ENCODE results near the gene CD48.
A peak's percentile ranks its signal among the peaks of the same experiment; 100 is the strongest.
"Not testable (repeated sequence)": the region's sequence is repeated elsewhere in the genome, so short reads cannot be mapped to it uniquely, and the experiment has no call there.

Gene CD48

DNA sequence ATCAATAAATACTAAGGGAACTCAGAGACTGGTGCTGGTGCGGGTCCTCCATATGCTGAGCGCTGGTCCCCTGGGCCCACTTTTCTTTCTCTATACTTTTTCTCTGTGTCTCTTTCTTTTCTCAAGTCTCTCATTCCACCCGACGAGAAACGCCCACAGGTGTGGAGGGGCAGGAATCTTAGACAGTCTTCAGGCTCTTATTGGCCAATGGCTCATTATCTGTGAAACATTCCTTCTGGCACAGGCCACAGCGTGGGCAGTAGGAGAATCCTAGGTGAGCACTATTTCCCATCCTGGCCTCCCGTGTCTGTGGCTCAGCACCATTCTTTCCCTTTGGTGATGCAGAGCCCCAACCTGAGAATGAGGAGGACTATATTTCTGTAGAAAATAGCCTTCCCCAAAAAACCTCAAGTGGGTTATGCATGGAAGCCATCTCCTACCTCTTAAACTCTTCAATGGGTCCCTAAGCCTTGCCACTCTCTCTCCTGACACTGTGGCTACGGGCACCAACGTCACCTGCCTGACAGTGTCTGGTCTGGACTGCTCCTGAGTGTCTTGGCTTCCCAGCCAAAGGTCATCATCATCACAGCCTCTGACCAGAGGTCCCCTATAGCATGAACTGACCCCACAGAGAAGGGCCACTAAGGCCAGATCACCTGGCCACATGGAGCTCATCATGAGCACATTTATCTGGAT, 58.5 kb downstream of the CD48 start:
- no peaks in the 10 kb centered on the region for H3K36me3 ChIP-seq (ENCODE audit: control insufficient read depth in 1 of 2, insufficient read depth in 2 of 2, low read depth in 1 of 2, low read length in 2 of 2)
- no peak overlapping the region for H3K4me2 ChIP-seq (ENCODE audit: low read length, poor library complexity, severe bottlenecking)
- H2BK15ac ChIP-seq (ENCODE audit: low read depth, poor library complexity, severe bottlenecking), result peak overlapping the region; percentile 80
- H2BK12ac ChIP-seq (ENCODE audit: low read length in 2 of 2), result peak overlapping the region; percentile 33 to 94
- H2BK120ac ChIP-seq (ENCODE audit: low read depth, low read length), result peak overlapping the region; percentile 23
- H4K91ac ChIP-seq (ENCODE audit: low read length), result no peak overlapping the region
- H2BK5ac ChIP-seq (ENCODE audit: low read depth, low read length, poor library complexity, severe bottlenecking), result no peak overlapping the region
- H3K4ac ChIP-seq (ENCODE audit: low read depth in 1 of 2, low read length in 2 of 2), result peak overlapping the region in 1 of 2 experiments; percentile 57
- H3K27ac ChIP-seq (ENCODE audit: low read length, poor library complexity, severe bottlenecking), result no peak overlapping the region
- peaks cover 8 to 20% of the 10 kb centered on the region in 2 experiments for H3K27me3 ChIP-seq (ENCODE audit: control insufficient read depth in 1 of 2, insufficient read depth in 1 of 2, low read length in 2 of 2)
- H3K4me1 ChIP-seq (ENCODE audit: control insufficient read depth, insufficient read depth, low read depth, low read length), result no peaks in the 10 kb centered on the region
- no peak for DNase-seq
- peak overlapping the region; percentile 41 to 90 for H3K18ac ChIP-seq (ENCODE audit: low read depth in 1 of 2, low read length in 2 of 2)
- H3K79me1 ChIP-seq (replicated peaks; ENCODE audit: low read length, poor library complexity, severe bottlenecking), result no peaks in the 10 kb centered on the region
- H3K4me3 ChIP-seq (ENCODE audit: insufficient read depth in 1 of 2, low read depth in 1 of 2, low read length in 2 of 2), result no peak overlapping the region
- no peak overlapping the region for H2AK5ac ChIP-seq (ENCODE audit: low read length, severe bottlenecking)
- 93% methylated on average over 9 of the region's 9 CpGs for WGBS
- no peak overlapping the region for H3K9ac ChIP-seq (ENCODE audit: low read length)
- H3K23ac ChIP-seq (ENCODE audit: low read length in 2 of 2), result no peak overlapping the region
- H3K14ac ChIP-seq (ENCODE audit: low read length in 2 of 2), result no peak overlapping the region
- no peak overlapping the region for H2AFZ ChIP-seq (ENCODE audit: low read depth, low read length)
- no peaks in the 10 kb centered on the region for H3K9me3 ChIP-seq (ENCODE audit: control insufficient read depth, low read length)
- no peak overlapping the region for H4K8ac ChIP-seq (ENCODE audit: low read length)

DNA sequence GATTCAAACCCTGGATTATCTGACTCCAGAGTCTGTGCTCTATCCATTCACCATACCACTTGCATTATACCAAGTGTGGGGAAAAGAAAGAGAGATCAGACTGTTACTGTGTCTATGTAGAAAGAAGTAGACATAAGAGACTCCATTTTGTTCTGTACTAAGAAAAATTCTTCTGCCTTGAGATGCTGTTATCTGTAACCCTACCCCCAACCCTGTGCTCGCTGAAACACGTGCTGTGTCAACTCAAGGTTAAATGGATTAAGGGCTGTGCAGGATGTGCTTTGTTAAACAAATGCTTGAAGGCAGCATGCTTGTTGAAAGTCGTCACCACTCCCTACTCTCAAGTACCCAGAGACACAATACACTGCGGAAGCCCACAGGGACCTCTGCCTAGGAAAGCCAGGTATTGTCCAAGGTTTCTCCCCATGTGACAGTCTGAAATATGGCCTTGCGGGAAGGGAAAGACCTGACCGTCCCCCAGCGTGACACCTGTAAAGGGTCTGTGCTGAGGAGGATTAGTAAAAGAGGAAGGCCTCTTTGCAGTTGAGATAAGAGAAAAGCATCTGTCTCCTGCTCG, 59.5 kb downstream of the CD48 start:
- not testable (repeated sequence) for H4K91ac ChIP-seq (ENCODE audit: low read length); H2AFZ ChIP-seq (ENCODE audit: low read depth, low read length); H2AK5ac ChIP-seq (ENCODE audit: low read length, severe bottlenecking); H3K4me2 ChIP-seq (ENCODE audit: low read length, poor library complexity, severe bottlenecking); H3K4me3 ChIP-seq (ENCODE audit: insufficient read depth in 1 of 2, low read depth in 1 of 2, low read length in 2 of 2); H3K27ac ChIP-seq (ENCODE audit: low read length, poor library complexity, severe bottlenecking); H3K4ac ChIP-seq (ENCODE audit: low read depth in 1 of 2, low read length in 2 of 2); H2BK15ac ChIP-seq (ENCODE audit: low read depth, poor library complexity, severe bottlenecking); H3K18ac ChIP-seq (ENCODE audit: low read depth in 1 of 2, low read length in 2 of 2); H3K79me1 ChIP-seq (replicated peaks; ENCODE audit: low read length, poor library complexity, severe bottlenecking); H3K9ac ChIP-seq (ENCODE audit: low read length); H2BK12ac ChIP-seq (ENCODE audit: low read length in 2 of 2); H3K14ac ChIP-seq (ENCODE audit: low read length in 2 of 2); H3K36me3 ChIP-seq (ENCODE audit: control insufficient read depth in 1 of 2, insufficient read depth in 2 of 2, low read depth in 1 of 2, low read length in 2 of 2); H3K9me3 ChIP-seq (ENCODE audit: control insufficient read depth, low read length); H2BK5ac ChIP-seq (ENCODE audit: low read depth, low read length, poor library complexity, severe bottlenecking); H4K8ac ChIP-seq (ENCODE audit: low read length); H3K4me1 ChIP-seq (ENCODE audit: control insufficient read depth, insufficient read depth, low read depth, low read length); H3K23ac ChIP-seq (ENCODE audit: low read length in 2 of 2)
- Histone ChIP-seq H2BK120ac (ENCODE audit: low read depth, low read length) (peak overlapping the region; percentile 23), H3K27me3 (ENCODE audit: control insufficient read depth in 1 of 2, insufficient read depth in 1 of 2, low read length in 2 of 2) (peaks cover 9 to 20% of the 10 kb centered on the region in 2 experiments)
- peak; percentile 62 for DNase-seq
- WGBS, result 8% methylated on average over 5 of the region's 8 CpGs

DNA sequence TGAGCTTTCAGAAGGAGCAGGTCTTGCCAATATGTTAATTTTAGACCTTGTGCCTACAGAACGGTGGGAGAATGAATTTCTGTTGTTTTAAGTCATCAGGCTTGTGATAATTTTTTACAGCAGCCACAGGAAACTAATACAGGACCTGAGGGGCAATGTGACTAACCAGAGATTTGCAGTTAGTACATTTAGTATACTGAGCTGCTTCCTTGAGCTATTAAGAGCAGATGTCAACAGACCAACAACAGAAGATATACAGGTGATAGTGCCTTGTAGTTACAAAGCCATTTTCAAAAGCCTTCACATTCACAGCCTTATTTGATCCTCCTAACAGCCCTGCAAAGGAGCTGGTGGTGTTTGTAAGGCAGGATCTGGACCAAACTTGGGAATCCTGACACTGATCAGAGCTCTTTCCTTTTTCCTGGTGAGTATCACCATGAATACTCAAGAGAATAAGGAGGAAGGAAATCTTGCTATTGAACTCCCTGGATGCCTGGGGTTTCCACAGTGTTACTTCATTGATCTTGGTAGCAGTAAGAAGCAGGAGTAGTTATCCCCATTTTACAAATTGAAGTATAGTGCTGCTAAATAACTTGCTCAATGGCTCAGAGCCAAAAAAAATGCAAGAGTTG, 60.1 kb downstream of the CD48 start:
- WGBS, result 20% methylated on average over 1 of the region's 1 CpG
- Histone ChIP-seq H3K27me3 (ENCODE audit: control insufficient read depth in 1 of 2, insufficient read depth in 1 of 2, low read length in 2 of 2) (peaks cover 15 to 20% of the 10 kb centered on the region in 2 experiments), H3K14ac (ENCODE audit: low read length in 2 of 2) (no peak overlapping the region), H3K9me3 (ENCODE audit: control insufficient read depth, low read length) (no peaks in the 10 kb centered on the region), H3K23ac (ENCODE audit: low read length in 2 of 2) (no peak overlapping the region), H2BK15ac (ENCODE audit: low read depth, poor library complexity, severe bottlenecking) (no peak overlapping the region), H3K79me1 (replicated peaks; ENCODE audit: low read length, poor library complexity, severe bottlenecking) (no peaks in the 10 kb centered on the region), H3K4ac (ENCODE audit: low read depth in 1 of 2, low read length in 2 of 2) (peak overlapping the region in 1 of 2 experiments; percentile 71), H3K4me2 (ENCODE audit: low read length, poor library complexity, severe bottlenecking) (no peak overlapping the region), H2BK5ac (ENCODE audit: low read depth, low read length, poor library complexity, severe bottlenecking) (no peak overlapping the region), H3K4me3 (ENCODE audit: insufficient read depth in 1 of 2, low read depth in 1 of 2, low read length in 2 of 2) (no peak overlapping the region), H3K36me3 (ENCODE audit: control insufficient read depth in 1 of 2, insufficient read depth in 2 of 2, low read depth in 1 of 2, low read length in 2 of 2) (no peaks in the 10 kb centered on the region), H3K18ac (ENCODE audit: low read depth in 1 of 2, low read length in 2 of 2) (peak overlapping the region in 1 of 2 experiments; percentile 57), H2AK5ac (ENCODE audit: low read length, severe bottlenecking) (no peak overlapping the region), H3K27ac (ENCODE audit: low read length, poor library complexity, severe bottlenecking) (no peak overlapping the region), H2AFZ (ENCODE audit: low read depth, low read length) (no peak overlapping the region), H4K8ac (ENCODE audit: low read length) (no peak overlapping the region), H2BK12ac (ENCODE audit: low read length in 2 of 2) (peak overlapping the region; percentile 33 to 74), H3K4me1 (ENCODE audit: control insufficient read depth, insufficient read depth, low read depth, low read length) (no peaks in the 10 kb centered on the region), H4K91ac (ENCODE audit: low read length) (no peak overlapping the region), H3K9ac (ENCODE audit: low read length) (no peak overlapping the region), H2BK120ac (ENCODE audit: low read depth, low read length) (no peak overlapping the region)
- no peak for DNase-seq

DNA sequence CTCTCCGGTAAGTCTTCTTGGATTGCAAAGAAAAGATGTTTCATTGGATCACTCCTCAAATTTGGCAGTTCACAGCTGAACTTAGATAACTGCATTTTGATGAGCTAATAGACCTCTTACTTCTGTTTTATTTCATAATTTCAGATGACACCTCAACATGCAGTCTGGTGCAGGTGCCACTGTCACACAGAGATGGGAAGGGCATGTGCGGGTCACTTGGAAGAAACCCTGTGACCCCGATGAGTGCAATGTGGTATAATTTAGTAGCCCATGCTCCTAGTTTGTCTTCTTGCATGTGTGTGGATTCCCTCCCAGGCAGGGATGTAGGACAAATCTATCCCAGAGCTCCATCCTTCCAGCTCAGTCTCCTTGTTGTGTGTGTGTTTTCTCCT, 64.3 kb downstream of the CD48 start:
- peak overlapping the region; percentile 68 to 71 for H3K18ac ChIP-seq (ENCODE audit: low read depth in 1 of 2, low read length in 2 of 2)

More for the DNA sequence above, 64.3 kb downstream of the CD48 start:
- H3K27ac ChIP-seq (ENCODE audit: low read length, poor library complexity, severe bottlenecking), result no peak overlapping the region
- no peak overlapping the region for H2BK15ac ChIP-seq (ENCODE audit: low read depth, poor library complexity, severe bottlenecking)
- WGBS, result 71% methylated on average over 3 of the region's 3 CpGs
- no peak overlapping the region for H2BK120ac ChIP-seq (ENCODE audit: low read depth, low read length)
- no peak overlapping the region for H3K23ac ChIP-seq (ENCODE audit: low read length in 2 of 2)
- no peak for DNase-seq
- H3K4me3 ChIP-seq (ENCODE audit: insufficient read depth in 1 of 2, low read depth in 1 of 2, low read length in 2 of 2), result no peak overlapping the region
- no peak overlapping the region for H2AK5ac ChIP-seq (ENCODE audit: low read length, severe bottlenecking)
- H3K4me1 ChIP-seq (ENCODE audit: control insufficient read depth, insufficient read depth, low read depth, low read length), result no peaks in the 10 kb centered on the region
- no peaks in the 10 kb centered on the region for H3K9me3 ChIP-seq (ENCODE audit: control insufficient read depth, low read length)
- no peak overlapping the region for H3K4me2 ChIP-seq (ENCODE audit: low read length, poor library complexity, severe bottlenecking)
- no peak overlapping the region for H2AFZ ChIP-seq (ENCODE audit: low read depth, low read length)
- no peak overlapping the region for H4K91ac ChIP-seq (ENCODE audit: low read length)
- no peak overlapping the region for H2BK5ac ChIP-seq (ENCODE audit: low read depth, low read length, poor library complexity, severe bottlenecking)
- no peak overlapping the region for H3K9ac ChIP-seq (ENCODE audit: low read length)
- H3K79me1 ChIP-seq (replicated peaks; ENCODE audit: low read length, poor library complexity, severe bottlenecking), result no peaks in the 10 kb centered on the region
- peak overlapping the region in 1 of 2 experiments; percentile 65 for H2BK12ac ChIP-seq (ENCODE audit: low read length in 2 of 2)
- no peak overlapping the region for H3K14ac ChIP-seq (ENCODE audit: low read length in 2 of 2)
- H3K27me3 ChIP-seq (ENCODE audit: control insufficient read depth in 1 of 2, insufficient read depth in 1 of 2, low read length in 2 of 2), result peaks cover 12 to 23% of the 10 kb centered on the region in 2 experiments
- H3K36me3 ChIP-seq (ENCODE audit: control insufficient read depth in 1 of 2, insufficient read depth in 2 of 2, low read depth in 1 of 2, low read length in 2 of 2), result no peaks in the 10 kb centered on the region
- H3K4ac ChIP-seq (ENCODE audit: low read depth in 1 of 2, low read length in 2 of 2), result no peak overlapping the region
- H4K8ac ChIP-seq (ENCODE audit: low read length), result no peak overlapping the region

All from mesenchymal stem cell (in vitro differentiated cells and primary cell).